ENCODE results near the gene FMR1NB. TPM values are rescaled to one million over a fixed set of nuclear protein-coding genes. Genes with fewer than 3 reads are reported as not detected.

Gene FMR1NB
- total RNA-seq, 1 donor = not detected

DNA sequence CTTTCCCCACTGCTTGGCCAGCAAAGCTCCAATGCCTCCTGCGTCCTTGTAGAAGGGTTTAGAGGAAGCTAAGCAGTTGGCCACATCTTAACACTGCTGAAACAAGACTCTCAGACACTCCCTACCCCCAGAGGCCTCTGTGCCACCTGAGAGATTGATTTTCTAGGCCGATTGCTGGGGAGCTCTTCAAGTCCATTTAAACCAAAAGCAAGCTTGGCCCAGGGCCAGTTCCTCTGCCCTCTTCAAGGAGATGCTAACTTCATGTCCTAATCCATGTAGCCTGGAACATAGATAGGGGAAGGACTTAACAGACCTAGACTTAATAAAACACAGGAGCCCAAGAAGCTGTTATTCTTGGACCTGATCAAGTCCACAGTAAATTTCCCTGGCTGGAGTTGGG lies 27.2 kb upstream of the FMR1NB start:
- TF ChIP-seq, protein P1, sequence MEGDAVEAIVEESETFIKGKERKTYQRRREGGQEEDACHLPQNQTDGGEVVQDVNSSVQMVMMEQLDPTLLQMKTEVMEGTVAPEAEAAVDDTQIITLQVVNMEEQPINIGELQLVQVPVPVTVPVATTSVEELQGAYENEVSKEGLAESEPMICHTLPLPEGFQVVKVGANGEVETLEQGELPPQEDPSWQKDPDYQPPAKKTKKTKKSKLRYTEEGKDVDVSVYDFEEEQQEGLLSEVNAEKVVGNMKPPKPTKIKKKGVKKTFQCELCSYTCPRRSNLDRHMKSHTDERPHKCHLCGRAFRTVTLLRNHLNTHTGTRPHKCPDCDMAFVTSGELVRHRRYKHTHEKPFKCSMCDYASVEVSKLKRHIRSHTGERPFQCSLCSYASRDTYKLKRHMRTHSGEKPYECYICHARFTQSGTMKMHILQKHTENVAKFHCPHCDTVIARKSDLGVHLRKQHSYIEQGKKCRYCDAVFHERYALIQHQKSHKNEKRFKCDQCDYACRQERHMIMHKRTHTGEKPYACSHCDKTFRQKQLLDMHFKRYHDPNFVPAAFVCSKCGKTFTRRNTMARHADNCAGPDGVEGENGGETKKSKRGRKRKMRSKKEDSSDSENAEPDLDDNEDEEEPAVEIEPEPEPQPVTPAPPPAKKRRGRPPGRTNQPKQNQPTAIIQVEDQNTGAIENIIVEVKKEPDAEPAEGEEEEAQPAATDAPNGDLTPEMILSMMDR (IDR thresholded peaks at IDR 0.05; ENCODE audit: insufficient read depth, low read depth, low read length) = no peak
- DNase-seq (ENCODE audit: low read depth) = no peak
- H3K4me3 ChIP-seq (ENCODE audit: low read depth, low read length) = no peak overlapping the region

DNA sequence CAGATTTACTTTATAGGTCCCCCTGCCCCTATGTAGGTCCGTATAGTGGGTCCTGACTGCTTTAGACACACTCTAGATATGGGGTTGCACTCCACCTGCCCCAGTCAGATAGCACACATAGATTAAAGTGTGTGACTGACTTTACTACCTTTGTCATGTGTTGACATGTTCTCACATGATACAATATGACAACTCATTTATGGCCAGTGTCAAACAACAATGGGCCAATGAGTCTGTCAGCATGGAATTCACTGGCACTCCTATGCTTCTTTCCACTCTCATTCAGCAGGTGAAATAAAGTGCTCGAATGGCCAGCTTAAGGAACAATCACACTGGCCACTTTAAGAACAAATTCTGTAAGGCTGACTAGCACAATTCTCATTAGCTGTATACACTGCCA lies 23.8 kb upstream of the FMR1NB start:
- TF ChIP-seq, protein P1 (IDR thresholded peaks at IDR 0.05; ENCODE audit: insufficient read depth, low read depth, low read length) = no peak
- no peak overlapping the region for H3K4me3 ChIP-seq (ENCODE audit: low read depth, low read length)
- no peak for DNase-seq (ENCODE audit: low read depth)

DNA sequence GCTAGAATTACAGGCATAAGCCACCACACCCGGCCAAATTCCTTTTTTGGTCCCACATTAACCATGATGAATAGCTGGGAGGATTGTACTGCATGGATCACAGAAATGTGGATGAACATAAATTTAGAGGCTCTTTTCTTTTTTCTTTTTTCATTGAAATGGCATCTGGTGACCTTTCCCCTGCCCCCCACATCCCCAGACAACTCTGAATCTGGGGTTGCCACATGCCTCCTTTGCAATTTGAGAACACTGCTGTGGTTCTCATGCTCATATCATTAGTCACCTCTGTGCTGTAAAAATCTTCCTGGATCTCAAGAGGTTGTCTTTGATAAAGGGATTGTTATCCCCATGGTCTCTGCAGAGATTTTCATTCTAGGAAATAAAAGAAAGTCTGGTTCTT lies 22.8 kb upstream of the FMR1NB start:
- no peak overlapping the region for H3K4me3 ChIP-seq (ENCODE audit: low read depth, low read length)
- TF ChIP-seq, protein P1 (IDR thresholded peaks at IDR 0.05; ENCODE audit: insufficient read depth, low read depth, low read length) = no peak
- DNase-seq (ENCODE audit: low read depth) = peak; percentile 30

DNA sequence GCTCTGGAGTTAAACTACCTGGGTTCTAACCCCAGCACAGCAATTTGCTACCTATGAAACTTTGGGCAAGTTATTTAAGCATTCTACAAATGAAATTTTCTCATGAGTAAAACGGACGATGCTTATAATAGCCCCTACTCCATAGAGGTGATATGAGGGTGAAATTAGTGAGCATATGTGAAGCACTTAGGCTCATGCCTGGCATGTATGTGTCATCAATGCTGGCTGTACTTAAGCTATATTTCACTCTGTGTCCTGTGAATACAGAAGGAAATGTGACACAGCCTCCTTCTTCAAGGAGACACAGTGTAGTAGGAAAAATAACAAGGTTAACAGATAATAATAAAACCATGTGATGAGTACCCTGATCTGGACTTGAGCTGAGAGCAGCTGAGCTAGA lies 20.4 kb upstream of the FMR1NB start:
- TF ChIP-seq, protein P1 (IDR thresholded peaks at IDR 0.05; ENCODE audit: insufficient read depth, low read depth, low read length) = no peak
- DNase-seq (ENCODE audit: low read depth) = no peak
- no peak overlapping the region for H3K4me3 ChIP-seq (ENCODE audit: low read depth, low read length)

DNA sequence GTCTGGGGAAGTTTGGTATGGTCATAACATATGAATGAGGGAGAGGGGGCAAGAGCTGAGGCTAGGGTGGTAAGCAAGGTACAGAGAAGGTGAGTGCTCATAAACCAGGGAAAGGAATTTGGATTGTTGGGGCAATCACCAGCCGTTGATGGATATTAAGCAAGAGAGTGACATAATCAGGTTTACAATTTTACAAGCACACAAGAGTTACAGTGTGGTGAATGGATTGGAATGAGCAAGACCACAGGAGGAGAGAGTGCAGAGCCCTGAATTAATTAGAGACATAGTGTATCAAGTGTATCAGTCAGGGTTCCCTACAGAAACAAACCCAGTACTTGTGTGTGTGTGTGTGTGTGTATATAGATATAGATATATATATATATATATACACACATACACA lies 18.7 kb upstream of the FMR1NB start:
- DNase-seq (ENCODE audit: low read depth) = no peak
- TF ChIP-seq, protein P1 (IDR thresholded peaks at IDR 0.05; ENCODE audit: insufficient read depth, low read depth, low read length) = no peak

DNA sequence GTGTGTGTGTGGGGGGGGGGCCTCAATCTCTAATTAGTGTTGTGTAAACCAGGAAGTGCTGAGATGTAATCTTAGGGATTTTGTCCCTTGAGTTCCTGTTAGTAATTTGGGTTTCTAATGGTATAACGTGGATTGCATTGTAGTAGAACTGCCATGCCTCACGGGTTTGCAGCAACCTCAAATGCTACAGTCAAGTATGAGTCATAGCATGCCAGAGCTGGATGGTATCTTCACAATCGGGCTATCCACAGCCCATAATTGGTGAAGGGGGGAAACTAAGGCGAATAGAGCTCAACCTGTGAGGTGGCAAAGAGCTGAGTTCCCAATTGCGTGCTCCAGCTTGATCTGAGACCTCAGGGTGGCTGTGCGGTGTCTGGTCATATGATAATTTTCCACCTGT lies 2.2 kb upstream of the FMR1NB start:
- H3K4me3 ChIP-seq (ENCODE audit: low read depth, low read length) = no peak overlapping the region
- DNase-seq (ENCODE audit: low read depth) = no peak
- TF ChIP-seq, protein P1 (IDR thresholded peaks at IDR 0.05; ENCODE audit: insufficient read depth, low read depth, low read length) = no peak

More for the DNA sequence above, 18.7 kb upstream of the FMR1NB start:
- no peak overlapping the region for H3K4me3 ChIP-seq (ENCODE audit: low read depth, low read length)

DNA sequence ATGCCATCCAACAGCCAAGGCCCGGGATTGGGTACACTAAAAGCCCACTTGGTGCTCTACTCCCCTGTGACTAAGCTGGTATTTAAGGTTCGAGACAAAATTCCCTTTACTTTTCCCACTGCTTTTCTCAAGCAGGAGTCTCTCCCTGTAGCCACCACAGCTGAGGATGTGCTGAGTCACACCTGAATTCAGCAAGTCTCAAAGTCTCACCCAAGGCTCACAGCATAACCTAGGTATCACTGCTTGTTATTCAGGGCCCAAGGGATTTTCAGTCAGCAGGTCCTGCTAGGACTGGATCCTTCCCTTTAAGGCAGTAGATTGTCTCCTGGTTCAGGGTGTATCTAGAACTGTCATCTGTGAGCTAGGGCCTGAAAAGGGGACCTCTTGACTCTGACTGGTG lies 39.2 kb downstream of the FMR1NB start:
- no peak for DNase-seq (ENCODE audit: low read depth)
- H3K4me3 ChIP-seq (ENCODE audit: low read depth, low read length) = no peak overlapping the region
- TF ChIP-seq, protein P1 (IDR thresholded peaks at IDR 0.05; ENCODE audit: insufficient read depth, low read depth, low read length) = no peak
